Fibroblast of villous mesenchyme (primary cell): ENCODE measurements around the gene LTB4R2. TPM values are rescaled to one million over a fixed set of nuclear protein-coding genes. Genes with fewer than 3 reads are reported as not detected.

Source experiments
- DNase-seq: peaks from one replicate; pipeline ENCODE4 v3.0.0-alpha.2; 2010; ENCODE audit warnings: low read depth
- H3K4me3 ChIP-seq: 2 replicates; pipeline ENCODE4 v1.5.1; 2011; ENCODE audit warnings: low read depth, mild to moderate bottlenecking, low read length
- CTCF ChIP-seq: IDR thresholded peaks from 2 replicates; pipeline ENCODE4 v1.5.1; 2012; ENCODE audit warnings: low read depth, mild to moderate bottlenecking, low read length; ENCODE audit not compliant: insufficient read depth
- total RNA-seq: library from RNA; depleted of rRNA; stranded (reverse); fragments of >200 nt; gene quantifications from 2 replicates; pipeline ENCODE4 v1.2.3, GENCODE V29; 2012

The LTB4R2 gene
- total RNA-seq, 1 donor = 3.9 TPM

- TF ChIP-seq CTCF = no peak
- H3K4me3 ChIP-seq = no peak overlapping the region
- no peak for DNase-seq
Observed at GRCh38 chr14:24342889-24343288, 32.9 kb downstream of the LTB4R2 start.

- peak; percentile 37 for DNase-seq
- TF ChIP-seq CTCF = no peak
- H3K4me3 ChIP-seq = no peak overlapping the region
Observed at GRCh38 chr14:24343795-24344660, 34.1 kb downstream of the LTB4R2 start.

- no peak for DNase-seq
- TF ChIP-seq CTCF = no peak
- H3K4me3 ChIP-seq = no peak overlapping the region
Observed at GRCh38 chr14:24347134-24347533, 37.2 kb downstream of the LTB4R2 start.

GRCh38 chr14:24348186-24348585, 38.2 kb downstream of the LTB4R2 start:
- DNase-seq = no peak
- no peak overlapping the region for H3K4me3 ChIP-seq
- no peak for TF ChIP-seq CTCF

GRCh38 chr14:24349742-24350141, 39.8 kb downstream of the LTB4R2 start:
- DNase-seq = no peak
- H3K4me3 ChIP-seq = no peak overlapping the region
- TF ChIP-seq CTCF = no peak

- TF ChIP-seq CTCF = no peak
- peak; percentile 35 for DNase-seq
- no peak overlapping the region for H3K4me3 ChIP-seq
Observed at GRCh38 chr14:24351517-24351916, 41.6 kb downstream of the LTB4R2 start.
